HG03060 (cell line): ENCODE data around the gene SOD2.

ENCODE experiments used
- ATAC-seq: cut with Tn5 transposase; IDR thresholded peaks from one replicate; pipeline ENCODE4 v1.9.1; 2021; ENCODE audit warnings: low read depth, moderate number of reproducible peaks; ENCODE audit not compliant: unreplicated experiment

Gene SOD2

GRCh38 chr6:159645640-159646039, 47.4 kb downstream of the SOD2 start:
- no peak for ATAC-seq
